SK-N-SH (cell line): ENCODE results near the gene OPN1LW.
A peak's percentile ranks its signal among the peaks of the same experiment; 100 is the strongest.

Source experiments
- FOXM1 ChIP-seq: IDR thresholded peaks from 2 replicates; pipeline ENCODE4 v1.4.0; 2012; ENCODE audit warnings: low read depth, mild to moderate bottlenecking
- GATA2 ChIP-seq: sonication (generic); formaldehyde crosslinking; IDR thresholded peaks from 2 replicates; pipeline ENCODE4 v1.5.0; 2020; ENCODE audit warnings: mild to moderate bottlenecking, missing genetic modification reagents
- MEF2A ChIP-seq: IDR thresholded peaks from 2 replicates; pipeline ENCODE4 v1.4.0; 2012; ENCODE audit warnings: low read depth, borderline replicate concordance
- MXI1 ChIP-seq: IDR thresholded peaks from 2 replicates; pipeline ENCODE4 v1.6.1; 2012; ENCODE audit warnings: mild to moderate bottlenecking, low read depth, low read length, improper control_type of control experiment
- POLR2AphosphoS5 ChIP-seq: IDR thresholded peaks from 2 replicates; pipeline ENCODE4 v1.6.1; 2012; ENCODE audit warnings: low read depth, low read length
- TAF1 ChIP-seq: IDR thresholded peaks from 2 replicates; pipeline ENCODE4 v1.6.1; 2012; ENCODE audit warnings: low read depth, mild to moderate bottlenecking, low read length, moderate library complexity, borderline replicate concordance
- USF1 ChIP-seq: IDR thresholded peaks from 2 replicates; pipeline ENCODE4 v1.4.0; 2012; ENCODE audit warnings: low read depth, borderline replicate concordance
- YY1 ChIP-seq: IDR thresholded peaks from 2 replicates; pipeline ENCODE4 v1.4.0; 2012; ENCODE audit warnings: low read depth, mild to moderate bottlenecking
- TF ChIP-seq, protein P1 (sequence below): fragments of 200-600 bp; sonication (generic); IDR thresholded peaks from 2 replicates; pipeline ENCODE4 v1.6.1; 2017; ENCODE audit warnings: antibody characterized with exemption, mild to moderate bottlenecking, moderate library complexity
- TF ChIP-seq, protein P2 (sequence below): fragments of 150-350 bp; IDR thresholded peaks from 2 replicates; pipeline ENCODE4 v1.6.1; 2016; ENCODE audit warnings: mild to moderate bottlenecking, low read depth, low read length
- TF ChIP-seq, protein P3 (sequence below): IDR thresholded peaks from 2 replicates; pipeline ENCODE4 v1.6.1; 2012; ENCODE audit warnings: mild to moderate bottlenecking, low read depth, low read length, moderate library complexity

DNA sequence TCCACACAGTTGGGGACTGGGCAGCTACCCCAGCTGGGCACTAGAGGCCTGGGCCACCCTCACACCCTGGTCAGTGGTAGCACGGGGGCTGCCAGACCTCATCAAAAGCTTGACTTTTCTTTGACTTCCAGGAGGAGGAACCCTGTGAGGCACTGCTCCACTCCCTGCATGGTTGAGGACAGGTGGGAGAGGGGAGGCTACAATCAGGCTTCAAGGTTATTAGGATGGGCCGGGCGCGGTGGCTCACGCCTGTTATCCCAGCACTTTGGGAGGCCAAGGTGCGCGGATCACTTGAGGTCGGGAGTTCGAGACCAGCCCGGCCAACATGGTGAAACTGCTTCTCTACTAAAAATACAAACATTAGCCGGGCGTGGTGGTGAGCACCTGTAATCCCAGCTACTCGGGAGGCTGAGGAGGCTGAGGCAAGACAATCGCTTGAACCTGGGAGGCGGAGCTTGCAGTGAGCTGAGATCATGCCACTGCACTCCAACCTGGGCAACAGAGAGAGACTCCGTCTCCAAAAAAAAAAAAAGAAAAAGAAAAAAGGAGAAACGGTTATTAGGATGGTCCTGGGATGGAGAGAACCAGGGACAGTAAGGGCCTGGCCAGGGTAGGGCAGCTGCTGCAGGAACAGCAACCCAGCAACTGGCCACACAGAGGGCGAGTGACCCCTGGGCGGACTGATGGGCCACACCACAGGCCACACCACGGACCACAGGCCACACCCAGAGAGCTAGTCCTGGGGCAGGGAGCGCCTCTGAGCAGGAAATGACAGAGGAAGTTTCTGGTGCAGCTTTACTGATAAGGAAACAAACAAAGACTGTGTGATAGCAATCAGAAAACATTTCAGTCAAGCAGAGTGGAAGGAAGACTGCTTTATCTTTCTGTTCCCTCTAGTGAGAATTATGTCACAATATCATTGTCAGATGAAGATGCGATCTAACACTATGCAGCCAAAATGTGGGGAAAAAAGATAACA lies 20.5 kb upstream of the OPN1LW start:
- TF ChIP-seq, protein P1, sequence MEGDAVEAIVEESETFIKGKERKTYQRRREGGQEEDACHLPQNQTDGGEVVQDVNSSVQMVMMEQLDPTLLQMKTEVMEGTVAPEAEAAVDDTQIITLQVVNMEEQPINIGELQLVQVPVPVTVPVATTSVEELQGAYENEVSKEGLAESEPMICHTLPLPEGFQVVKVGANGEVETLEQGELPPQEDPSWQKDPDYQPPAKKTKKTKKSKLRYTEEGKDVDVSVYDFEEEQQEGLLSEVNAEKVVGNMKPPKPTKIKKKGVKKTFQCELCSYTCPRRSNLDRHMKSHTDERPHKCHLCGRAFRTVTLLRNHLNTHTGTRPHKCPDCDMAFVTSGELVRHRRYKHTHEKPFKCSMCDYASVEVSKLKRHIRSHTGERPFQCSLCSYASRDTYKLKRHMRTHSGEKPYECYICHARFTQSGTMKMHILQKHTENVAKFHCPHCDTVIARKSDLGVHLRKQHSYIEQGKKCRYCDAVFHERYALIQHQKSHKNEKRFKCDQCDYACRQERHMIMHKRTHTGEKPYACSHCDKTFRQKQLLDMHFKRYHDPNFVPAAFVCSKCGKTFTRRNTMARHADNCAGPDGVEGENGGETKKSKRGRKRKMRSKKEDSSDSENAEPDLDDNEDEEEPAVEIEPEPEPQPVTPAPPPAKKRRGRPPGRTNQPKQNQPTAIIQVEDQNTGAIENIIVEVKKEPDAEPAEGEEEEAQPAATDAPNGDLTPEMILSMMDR, result no peak
- no peak for TF ChIP-seq USF1
- no peak for TF ChIP-seq YY1
- TF ChIP-seq, protein P2, sequence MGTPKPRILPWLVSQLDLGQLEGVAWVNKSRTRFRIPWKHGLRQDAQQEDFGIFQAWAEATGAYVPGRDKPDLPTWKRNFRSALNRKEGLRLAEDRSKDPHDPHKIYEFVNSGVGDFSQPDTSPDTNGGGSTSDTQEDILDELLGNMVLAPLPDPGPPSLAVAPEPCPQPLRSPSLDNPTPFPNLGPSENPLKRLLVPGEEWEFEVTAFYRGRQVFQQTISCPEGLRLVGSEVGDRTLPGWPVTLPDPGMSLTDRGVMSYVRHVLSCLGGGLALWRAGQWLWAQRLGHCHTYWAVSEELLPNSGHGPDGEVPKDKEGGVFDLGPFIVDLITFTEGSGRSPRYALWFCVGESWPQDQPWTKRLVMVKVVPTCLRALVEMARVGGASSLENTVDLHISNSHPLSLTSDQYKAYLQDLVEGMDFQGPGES, result no peak
- no peak for TF ChIP-seq POLR2AphosphoS5
- no peak for TF ChIP-seq FOXM1
- TF ChIP-seq, protein P3, sequence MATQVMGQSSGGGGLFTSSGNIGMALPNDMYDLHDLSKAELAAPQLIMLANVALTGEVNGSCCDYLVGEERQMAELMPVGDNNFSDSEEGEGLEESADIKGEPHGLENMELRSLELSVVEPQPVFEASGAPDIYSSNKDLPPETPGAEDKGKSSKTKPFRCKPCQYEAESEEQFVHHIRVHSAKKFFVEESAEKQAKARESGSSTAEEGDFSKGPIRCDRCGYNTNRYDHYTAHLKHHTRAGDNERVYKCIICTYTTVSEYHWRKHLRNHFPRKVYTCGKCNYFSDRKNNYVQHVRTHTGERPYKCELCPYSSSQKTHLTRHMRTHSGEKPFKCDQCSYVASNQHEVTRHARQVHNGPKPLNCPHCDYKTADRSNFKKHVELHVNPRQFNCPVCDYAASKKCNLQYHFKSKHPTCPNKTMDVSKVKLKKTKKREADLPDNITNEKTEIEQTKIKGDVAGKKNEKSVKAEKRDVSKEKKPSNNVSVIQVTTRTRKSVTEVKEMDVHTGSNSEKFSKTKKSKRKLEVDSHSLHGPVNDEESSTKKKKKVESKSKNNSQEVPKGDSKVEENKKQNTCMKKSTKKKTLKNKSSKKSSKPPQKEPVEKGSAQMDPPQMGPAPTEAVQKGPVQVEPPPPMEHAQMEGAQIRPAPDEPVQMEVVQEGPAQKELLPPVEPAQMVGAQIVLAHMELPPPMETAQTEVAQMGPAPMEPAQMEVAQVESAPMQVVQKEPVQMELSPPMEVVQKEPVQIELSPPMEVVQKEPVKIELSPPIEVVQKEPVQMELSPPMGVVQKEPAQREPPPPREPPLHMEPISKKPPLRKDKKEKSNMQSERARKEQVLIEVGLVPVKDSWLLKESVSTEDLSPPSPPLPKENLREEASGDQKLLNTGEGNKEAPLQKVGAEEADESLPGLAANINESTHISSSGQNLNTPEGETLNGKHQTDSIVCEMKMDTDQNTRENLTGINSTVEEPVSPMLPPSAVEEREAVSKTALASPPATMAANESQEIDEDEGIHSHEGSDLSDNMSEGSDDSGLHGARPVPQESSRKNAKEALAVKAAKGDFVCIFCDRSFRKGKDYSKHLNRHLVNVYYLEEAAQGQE, result no peak
- TF ChIP-seq TAF1, result no peak
- peak; percentile 76 for TF ChIP-seq GATA2
- no peak for TF ChIP-seq MEF2A
- no peak for TF ChIP-seq MXI1
